CD4-positive, alpha-beta memory T cell (primary cell): ENCODE results near the gene TRPV2. TPM values are rescaled to one million over a fixed set of nuclear protein-coding genes. Genes with fewer than 3 reads are reported as not detected.
A peak's percentile ranks its signal among the peaks of the same experiment; 100 is the strongest.

Experiments used
- CTCF ChIA-PET: fragments of 350-600 bp; sonication (Branson Sonifier 250); formaldehyde crosslinking; loops from one replicate; lab custom pipeline; 2021; ENCODE audit warnings: inconsistent platforms; ENCODE audit not compliant: partially characterized antibody; lab: Charles Lee
- POLR2A ChIA-PET: fragments of 350-600 bp; sonication (Branson Sonifier 250); formaldehyde crosslinking; loops from one replicate; lab custom pipeline; 2021; ENCODE audit not compliant: partially characterized antibody; lab: Charles Lee
- DNase-seq, 5 donors: peaks; one replicate each; pipeline versions ENCODE4 v3.0.0 to v3.0.0-alpha.2; 2020 to 2022; ENCODE audit warnings: mixed read lengths in 1 of 5
- H3K27ac ChIP-seq: one replicate; pipeline ENCODE4 v1.7.0; 2013; ENCODE audit warnings: low read depth, low read length
- H3K27me3 ChIP-seq: 2 replicates; pipeline ENCODE4 v1.7.0; 2013; ENCODE audit warnings: mild to moderate bottlenecking, low read length, moderate library complexity; ENCODE audit not compliant: insufficient read depth
- H3K36me3 ChIP-seq: 2 replicates; pipeline ENCODE4 v1.7.0; 2013; ENCODE audit warnings: mild to moderate bottlenecking, low read length, moderate library complexity; ENCODE audit not compliant: insufficient read depth
- H3K4me1 ChIP-seq: 2 replicates; pipeline ENCODE4 v1.7.0; 2013; ENCODE audit warnings: mild to moderate bottlenecking, low read length, moderate library complexity; ENCODE audit not compliant: insufficient read depth
- H3K4me3 ChIP-seq, 2 donors: one replicate each; pipeline ENCODE4 v1.7.0; 2013; ENCODE audit warnings: low read length in 2 of 2, mild to moderate bottlenecking in 1 of 2
- H3K9me3 ChIP-seq, 2 donors: one replicate each; pipeline ENCODE4 v1.7.0; 2013; ENCODE audit warnings: low read length in 2 of 2, control low read depth in 1 of 2; ENCODE audit not compliant: control insufficient read depth in 1 of 2
- H3K27ac Mint-ChIP-seq, 7 donors: one replicate each; pipeline ENCODE4 v1.8.0; 2020 to 2021; ENCODE audit warnings: mixed read lengths in 7 of 7, mild to moderate bottlenecking in 6 of 7, inconsistent platforms in 3 of 7, moderate library complexity in 3 of 7
- H3K27me3 Mint-ChIP-seq, 2 donors: one replicate each; pipeline ENCODE4 v1.8.0; 2020 to 2021; ENCODE audit warnings: mixed read lengths in 2 of 2
- H3K36me3 Mint-ChIP-seq, 2 donors: one replicate each; pipeline ENCODE4 v1.8.0; 2020 to 2021; ENCODE audit warnings: mixed read lengths in 2 of 2, inconsistent platforms in 1 of 2, mild to moderate bottlenecking in 1 of 2
- H3K4me1 Mint-ChIP-seq, 4 donors: one replicate each; pipeline ENCODE4 v1.8.0; 2020 to 2021; ENCODE audit warnings: mixed read lengths in 4 of 4, mild to moderate bottlenecking in 1 of 4
- H3K4me3 Mint-ChIP-seq, 8 donors: one replicate each; pipeline ENCODE4 v1.8.0; 2020 to 2021; ENCODE audit warnings: mixed read lengths in 8 of 8, mild to moderate bottlenecking in 7 of 8, moderate library complexity in 6 of 8, inconsistent platforms in 3 of 8
- H3K9me3 Mint-ChIP-seq, 8 donors: one replicate each; pipeline ENCODE4 v1.8.0; 2020 to 2021; ENCODE audit warnings: mixed read lengths in 8 of 8, mild to moderate bottlenecking in 5 of 8, inconsistent platforms in 3 of 8, moderate library complexity in 1 of 8
- intact Hi-C: fragments of 100-400 bp; cut with micrococcal nuclease; formaldehyde crosslinking; loops from one replicate; pipeline ENCODE4 v1.15.1; 2023
- polyA plus RNA-seq, 2 donors: library from polyadenylated mRNA; unstranded; fragments of 300-500 nt; fragmentation: Illumina TruSeq; gene quantifications; one replicate each; pipeline ENCODE4 v1.2.3, GENCODE V29; 2021
- total RNA-seq, 2 experiments: library from RNA; stranded (reverse); gene quantifications; one replicate each; pipeline ENCODE4 v1.2.3, GENCODE V29; 2021

TRPV2 gene, protein sequence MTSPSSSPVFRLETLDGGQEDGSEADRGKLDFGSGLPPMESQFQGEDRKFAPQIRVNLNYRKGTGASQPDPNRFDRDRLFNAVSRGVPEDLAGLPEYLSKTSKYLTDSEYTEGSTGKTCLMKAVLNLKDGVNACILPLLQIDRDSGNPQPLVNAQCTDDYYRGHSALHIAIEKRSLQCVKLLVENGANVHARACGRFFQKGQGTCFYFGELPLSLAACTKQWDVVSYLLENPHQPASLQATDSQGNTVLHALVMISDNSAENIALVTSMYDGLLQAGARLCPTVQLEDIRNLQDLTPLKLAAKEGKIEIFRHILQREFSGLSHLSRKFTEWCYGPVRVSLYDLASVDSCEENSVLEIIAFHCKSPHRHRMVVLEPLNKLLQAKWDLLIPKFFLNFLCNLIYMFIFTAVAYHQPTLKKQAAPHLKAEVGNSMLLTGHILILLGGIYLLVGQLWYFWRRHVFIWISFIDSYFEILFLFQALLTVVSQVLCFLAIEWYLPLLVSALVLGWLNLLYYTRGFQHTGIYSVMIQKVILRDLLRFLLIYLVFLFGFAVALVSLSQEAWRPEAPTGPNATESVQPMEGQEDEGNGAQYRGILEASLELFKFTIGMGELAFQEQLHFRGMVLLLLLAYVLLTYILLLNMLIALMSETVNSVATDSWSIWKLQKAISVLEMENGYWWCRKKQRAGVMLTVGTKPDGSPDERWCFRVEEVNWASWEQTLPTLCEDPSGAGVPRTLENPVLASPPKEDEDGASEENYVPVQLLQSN
- total RNA-seq (100 to 1,000 TPM in 1 of 2 experiments, 10 to 100 TPM in 1; 95.0 to 101 TPM), polyA plus RNA-seq (100 to 1,000 TPM; 118 to 127 TPM)

DNA sequence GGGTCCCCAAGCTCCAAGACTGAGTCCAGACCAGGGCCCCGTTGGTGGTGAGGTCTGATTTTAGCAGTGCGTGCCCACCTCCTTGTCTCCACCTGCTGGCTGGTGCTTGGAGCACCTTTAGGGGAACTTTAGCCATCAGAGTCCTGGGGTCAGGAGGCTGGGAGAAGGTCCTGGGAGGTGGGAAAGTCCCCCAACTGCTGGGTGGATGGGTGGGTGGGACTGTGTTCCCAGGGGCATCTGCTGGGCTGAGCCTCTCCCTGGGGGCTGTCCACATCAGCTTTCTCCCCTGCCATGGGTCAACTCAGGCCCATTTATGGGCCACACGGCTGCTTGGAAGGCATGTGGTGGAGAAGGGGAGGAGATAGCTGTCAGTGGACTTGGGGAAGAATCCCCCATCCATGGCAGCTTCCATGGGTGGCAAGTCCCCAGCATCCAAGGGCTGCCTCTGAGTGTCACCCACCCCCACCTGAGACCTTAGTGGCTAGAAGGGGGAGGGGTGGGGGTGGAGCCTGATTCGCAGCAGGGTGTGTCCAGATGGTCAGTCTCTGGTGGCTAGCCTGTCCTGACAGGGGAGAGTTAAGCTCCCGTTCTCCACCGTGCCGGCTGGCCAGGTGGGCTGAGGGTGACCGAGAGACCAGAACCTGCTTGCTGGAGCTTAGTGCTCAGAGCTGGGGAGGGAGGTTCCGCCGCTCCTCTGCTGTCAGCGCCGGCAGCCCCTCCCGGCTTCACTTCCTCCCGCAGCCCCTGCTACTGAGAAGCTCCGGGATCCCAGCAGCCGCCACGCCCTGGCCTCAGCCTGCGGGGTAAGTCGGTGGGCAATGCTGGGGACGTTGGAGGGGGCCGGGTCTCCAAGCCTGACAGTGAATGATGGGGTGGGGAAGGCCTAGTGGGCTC lies at the start of gene TRPV2:
TRPV2 (plus strand) TSS at position 541 of the 894 bp plus-strand sequence. CDS start 2,098 bp downstream, outside the sequence.
- peaks cover 17% of the 10 kb centered on the region for H3K36me3 ChIP-seq
- peaks cover 51% of the 10 kb centered on the region for H3K4me1 ChIP-seq
- no peaks in the 10 kb centered on the region for H3K27me3 ChIP-seq
- peak within 1 kb of the TSS; percentile 92 for H3K27ac ChIP-seq
- POLR2A ChIA-PET: interaction anchor here (1.0 to 7.3 kb wide), 14 partner anchors 11 to 128 kb away, joined by 3 to 129 read pairs (median 9); partner anchors contain the start of genes CENPV and UBB
- Mint-ChIP-seq H3K4me1 (peaks cover 26 to 65% (median 43%) of the 10 kb centered on the region in 4 donors), H3K36me3 (peaks cover 19 to 33% of the 10 kb centered on the region in 2 donors), H3K27me3 (no peaks in the 10 kb centered on the region), H3K9me3 (no peaks in the 10 kb centered on the region), H3K27ac (peak within 1 kb of the TSS; percentile 97 to 100 (median 99)), H3K4me3 (peak within 1 kb of the TSS; percentile 91 to 99 (median 97))
- peak; percentile 40 to 52 (median 42) for DNase-seq
- intact Hi-C loops: loop anchor here (1.0 kb wide), 2 partner anchors 29 to 52 kb away; no protein-coding TSS in a partner anchor
- peak within 1 kb of the TSS; percentile 47 to 79 for H3K4me3 ChIP-seq
- H3K9me3 ChIP-seq: no peaks in the 10 kb centered on the region
- CTCF ChIA-PET: interaction anchor here (0.7 to 4.5 kb wide), 30 partner anchors 8 to 628 kb away, joined by 3 to 86 read pairs (median 4); partner anchors contain the start of gene PIGL

DNA sequence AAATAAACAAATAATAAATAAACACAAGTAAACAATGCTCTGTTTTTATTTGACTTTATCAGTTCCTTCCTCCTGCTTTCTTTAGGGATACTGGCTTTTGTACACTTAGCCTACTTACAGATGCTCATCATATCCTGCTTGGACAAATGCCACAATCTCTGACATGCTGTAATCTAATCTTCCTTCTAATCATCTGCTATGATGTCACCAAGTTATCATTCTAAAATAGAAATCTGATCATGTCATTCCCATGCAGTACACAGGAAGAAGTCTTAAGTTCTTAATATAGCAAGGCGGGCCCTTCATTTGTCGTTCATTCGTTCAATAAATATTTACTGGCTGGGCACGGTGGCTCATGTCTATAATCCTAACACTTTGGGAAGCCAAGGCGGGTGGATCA lies 43.6 kb upstream of the TRPV2 start:
- Mint-ChIP-seq H3K9me3 (no peaks in the 10 kb centered on the region), H3K4me1 (no peaks in the 10 kb centered on the region), H3K4me3 (no peak overlapping the region), H3K27me3 (no peaks in the 10 kb centered on the region), H3K36me3 (no peaks in the 10 kb centered on the region), H3K27ac (no peak overlapping the region)
- no peaks in the 10 kb centered on the region for H3K9me3 ChIP-seq
- no peaks in the 10 kb centered on the region for H3K4me1 ChIP-seq
- H3K4me3 ChIP-seq: no peak overlapping the region
- H3K27me3 ChIP-seq: no peaks in the 10 kb centered on the region
- intact Hi-C loops: no loop called here
- POLR2A ChIA-PET: no interaction called here
- CTCF ChIA-PET: interaction anchor here (8.0 kb wide), 1 partner anchor 7 kb away, joined by 60 read pairs; no protein-coding TSS in a partner anchor
- H3K36me3 ChIP-seq: no peaks in the 10 kb centered on the region
- DNase-seq: no peak
- H3K27ac ChIP-seq: no peak overlapping the region

DNA sequence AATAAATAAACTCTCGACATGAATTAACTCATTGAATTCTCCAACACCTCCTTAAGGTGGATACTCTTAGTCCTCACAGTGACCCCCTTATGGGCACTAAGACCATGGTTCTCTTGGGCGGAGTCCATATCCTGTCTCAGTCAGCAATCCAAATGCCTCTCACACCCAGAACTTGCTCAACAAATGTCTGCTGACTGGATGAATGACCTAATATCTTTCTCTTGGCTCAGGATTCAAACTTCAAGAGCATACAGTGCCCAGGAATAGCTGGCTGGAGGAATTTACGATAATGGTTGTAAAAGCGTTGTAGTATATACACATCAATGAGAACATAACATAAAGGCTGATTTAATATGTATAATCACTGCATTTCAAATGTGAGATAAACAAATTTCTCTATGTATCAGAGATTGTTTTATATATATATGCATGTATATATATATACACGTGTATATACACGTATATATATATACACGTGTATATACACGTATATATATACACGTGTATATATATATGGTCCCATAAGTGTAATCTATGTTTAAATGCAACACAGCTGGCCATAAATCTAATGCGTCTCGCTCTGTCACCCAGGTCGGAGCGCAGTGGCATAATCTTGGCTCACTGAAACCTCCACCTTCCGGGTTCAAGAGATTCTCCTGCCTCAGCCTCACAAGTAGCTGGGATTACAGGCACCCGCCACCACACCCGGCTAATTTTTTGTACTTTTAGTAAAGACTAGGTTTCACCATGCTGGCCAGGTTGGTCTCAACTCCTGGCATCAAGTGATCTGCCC lies 41.0 kb upstream of the TRPV2 start:
- POLR2A ChIA-PET: no interaction called here
- H3K4me3 Mint-ChIP-seq: no peak overlapping the region
- CTCF ChIA-PET: interaction anchor here (1.0 to 8.0 kb wide), 3 partner anchors 10 to 147 kb away, joined by 3 to 60 read pairs (median 4); no protein-coding TSS in a partner anchor

DNA sequence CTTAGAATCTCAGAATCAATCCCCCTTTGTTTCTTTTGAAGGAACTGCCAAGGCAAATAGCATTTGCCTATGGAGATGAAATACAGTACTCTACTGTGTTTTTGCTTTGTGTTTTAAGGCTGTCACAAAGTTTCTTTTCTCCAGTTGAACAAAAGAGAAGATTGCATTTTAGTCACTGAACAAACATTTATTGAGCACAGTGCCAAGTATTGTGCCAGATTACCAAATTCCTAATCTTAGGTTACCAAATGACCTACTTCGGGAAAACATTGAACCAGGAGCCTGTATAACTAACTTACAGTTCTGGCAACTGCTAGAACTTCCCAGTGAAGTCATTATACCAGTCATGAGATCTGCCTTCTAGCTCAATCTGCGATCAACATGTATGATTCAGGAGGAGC lies 37.4 kb upstream of the TRPV2 start:
- Mint-ChIP-seq H3K27ac (peak overlapping the region in 1 of 7 donors; percentile 27), H3K27me3 (peaks cover 0 to 4% of the 10 kb centered on the region in 2 donors), H3K4me3 (no peak overlapping the region), H3K9me3 (peaks cover 0 to 9% (median 0%) of the 10 kb centered on the region in 8 donors), H3K4me1 (peaks cover 15 to 26% (median 20%) of the 10 kb centered on the region in 4 donors), H3K36me3 (peaks cover 16 to 23% of the 10 kb centered on the region in 2 donors)
- no peaks in the 10 kb centered on the region for H3K27me3 ChIP-seq
- no peak overlapping the region for H3K27ac ChIP-seq
- peaks cover 15% of the 10 kb centered on the region for H3K4me1 ChIP-seq
- intact Hi-C loops: no loop called here
- ChIA-PET POLR2A (interaction anchor here (1.1 kb wide), 1 partner anchor 165 kb away, joined by 3 read pairs; no protein-coding TSS in a partner anchor), CTCF (interaction anchor here (0.9 to 8.0 kb wide), 5 partner anchors 8 to 47 kb away, joined by 3 to 60 read pairs (median 8); partner anchors contain the start of gene TRPV2)
- no peak for DNase-seq
- H3K4me3 ChIP-seq: no peak overlapping the region
- no peaks in the 10 kb centered on the region for H3K9me3 ChIP-seq
- peaks cover 7% of the 10 kb centered on the region for H3K36me3 ChIP-seq

More for the DNA sequence above, 41.0 kb upstream of the TRPV2 start:
- no peak overlapping the region for H3K4me3 ChIP-seq
- intact Hi-C loops: no loop called here
- Mint-ChIP-seq H3K4me1 (no peaks in the 10 kb centered on the region), H3K9me3 (no peaks in the 10 kb centered on the region), H3K27me3 (no peaks in the 10 kb centered on the region), H3K36me3 (no peaks in the 10 kb centered on the region), H3K27ac (no peak overlapping the region)
- H3K27me3 ChIP-seq: no peaks in the 10 kb centered on the region
- H3K36me3 ChIP-seq: no peaks in the 10 kb centered on the region
- no peaks in the 10 kb centered on the region for H3K4me1 ChIP-seq
- H3K9me3 ChIP-seq: no peaks in the 10 kb centered on the region
- no peak for DNase-seq
- H3K27ac ChIP-seq: no peak overlapping the region

DNA sequence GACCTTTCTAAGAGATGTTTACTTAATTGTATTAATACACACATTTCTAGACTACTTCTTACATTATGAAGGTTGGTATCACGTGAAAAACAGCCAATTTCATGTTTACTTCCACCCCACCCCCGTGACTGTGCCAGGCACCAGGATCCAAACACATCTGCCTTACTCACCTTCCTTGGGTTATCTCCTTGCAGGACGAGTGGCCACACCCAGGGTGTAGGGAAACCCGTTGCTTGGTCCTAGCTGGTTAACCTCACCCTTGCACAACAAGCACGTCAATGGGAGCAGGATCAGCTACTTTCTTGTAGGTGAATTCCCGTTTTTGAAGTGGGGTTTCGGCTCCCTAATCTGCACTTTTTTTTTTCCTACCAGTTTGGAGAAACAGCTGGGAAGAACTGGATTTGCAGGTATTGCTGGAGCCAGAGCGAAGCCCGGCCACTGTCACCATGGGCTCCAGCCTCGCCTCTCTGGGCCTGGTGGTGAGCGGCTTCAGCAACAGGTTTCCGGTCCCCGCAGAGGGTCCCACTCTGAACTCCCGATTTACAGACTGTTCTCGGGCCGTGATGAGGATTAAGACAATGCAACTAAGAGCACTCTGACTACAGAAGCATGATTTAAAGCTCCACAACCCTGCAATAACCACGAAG lies 36.6 kb upstream of the TRPV2 start:
- H3K4me3 ChIP-seq: no peak overlapping the region
- Mint-ChIP-seq H3K36me3 (peaks cover 20 to 30% of the 10 kb centered on the region in 2 donors), H3K4me3 (peak overlapping the region in 5 of 8 donors; percentile 13 to 34 (median 20)), H3K27me3 (peaks cover 0 to 4% of the 10 kb centered on the region in 2 donors), H3K4me1 (peaks cover 20 to 35% (median 28%) of the 10 kb centered on the region in 4 donors), H3K9me3 (peaks cover 0 to 9% (median 0%) of the 10 kb centered on the region in 8 donors), H3K27ac (peak overlapping the region in 4 of 7 donors; percentile 32 to 100 (median 46))
- no peaks in the 10 kb centered on the region for H3K9me3 ChIP-seq
- no peaks in the 10 kb centered on the region for H3K27me3 ChIP-seq
- no peak overlapping the region for H3K27ac ChIP-seq
- DNase-seq: no peak
- peaks cover 11% of the 10 kb centered on the region for H3K36me3 ChIP-seq
- ChIA-PET POLR2A (interaction anchor here (0.7 to 1.1 kb wide), 4 partner anchors 59 to 1579 kb away, joined by 3 to 5 read pairs (median 3); no protein-coding TSS in a partner anchor), CTCF (interaction anchor here (0.9 to 8.0 kb wide), 5 partner anchors 9 to 46 kb away, joined by 3 to 60 read pairs (median 8); partner anchors contain the start of gene TRPV2)
- intact Hi-C loops: no loop called here
- peaks cover 23% of the 10 kb centered on the region for H3K4me1 ChIP-seq
